ENCODE results near the gene DNAJC13.
"Not testable (repeated sequence)": the region's sequence is repeated elsewhere in the genome, so short reads cannot be mapped to it uniquely, and the experiment has no call there.

The DNAJC13 gene

GRCh38 chr3:132416807-132417694 lies at the start of gene DNAJC13:
TSS of gene DNAJC13 (plus strand) at chr3:132417502. CDS start at chr3:132434551, 17,049 bp downstream.
- peak; percentile 96 for DNase-seq

- DNase-seq: no peak
Observed at GRCh38 chr3:132368515-132368914, 48.8 kb upstream of the DNAJC13 start.

- no peak for DNase-seq
Observed at GRCh38 chr3:132368962-132369361, 48.3 kb upstream of the DNAJC13 start.

- not testable (repeated sequence) for DNase-seq
Observed at GRCh38 chr3:132376945-132377354, 40.4 kb upstream of the DNAJC13 start.

GRCh38 chr3:132378048-132378762 lies 39.1 kb upstream of the DNAJC13 start:
- no peak for DNase-seq

GRCh38 chr3:132378846-132379245 lies 38.5 kb upstream of the DNAJC13 start:
- DNase-seq: no peak

GRCh38 chr3:132380920-132381319 lies 36.4 kb upstream of the DNAJC13 start:
- DNase-seq: no peak

- DNase-seq: no peak
Observed at GRCh38 chr3:132381348-132381944, 35.9 kb upstream of the DNAJC13 start.

- no peak for DNase-seq
Observed at GRCh38 chr3:132382267-132382666, 35.0 kb upstream of the DNAJC13 start.

- DNase-seq: no peak
Observed at GRCh38 chr3:132382688-132383194, 34.6 kb upstream of the DNAJC13 start.

GRCh38 chr3:132386259-132386658 lies 31.0 kb upstream of the DNAJC13 start:
- DNase-seq: no peak

- not testable (repeated sequence) for DNase-seq
Observed at GRCh38 chr3:132392675-132393074, 24.6 kb upstream of the DNAJC13 start.

- no peak for DNase-seq
Observed at GRCh38 chr3:132394320-132394719, 23.0 kb upstream of the DNAJC13 start.

- DNase-seq: no peak
Observed at GRCh38 chr3:132395126-132395525, 22.2 kb upstream of the DNAJC13 start.

- no peak for DNase-seq
Observed at GRCh38 chr3:132396255-132396654, 21.0 kb upstream of the DNAJC13 start.

GRCh38 chr3:132396776-132397175 lies 20.5 kb upstream of the DNAJC13 start:
- DNase-seq: not testable (repeated sequence)

- no peak for DNase-seq
Observed at GRCh38 chr3:132399054-132399929, 18.0 kb upstream of the DNAJC13 start.

- DNase-seq: no peak
Observed at GRCh38 chr3:132401255-132401654, 16.0 kb upstream of the DNAJC13 start.

- DNase-seq: no peak
Observed at GRCh38 chr3:132404276-132404675, 13.0 kb upstream of the DNAJC13 start.

GRCh38 chr3:132405188-132405587 lies 12.1 kb upstream of the DNAJC13 start:
- no peak for DNase-seq

GRCh38 chr3:132405609-132406299 lies 11.5 kb upstream of the DNAJC13 start:
- no peak for DNase-seq

- DNase-seq: no peak
Observed at GRCh38 chr3:132406587-132406986, 10.7 kb upstream of the DNAJC13 start.
